A549 (cell line): ENCODE results near the gene PSME3IP1. TPM values are rescaled to one million over a fixed set of nuclear protein-coding genes. Genes with fewer than 3 reads are reported as not detected.
A peak's percentile ranks its signal among the peaks of the same experiment; 100 is the strongest.

ENCODE experiments used
- ATAC-seq, 2 experiments: fragments of 200-7000 bp in 1 of 2; fragments of >200 bp in 1 of 2; cut with Nextera tagmentation in 1 of 2; cut with Tn5 transposase in 1 of 2; 3 replicates each; pipeline versions ENCODE4 v1.8.0 to v1.9.1; 2018 to 2020; ENCODE audit warnings: mild to moderate bottlenecking in 1 of 2, moderate library complexity in 1 of 2
- CTCF ChIA-PET: fragments of 300-600 bp; sonication (Branson Sonifier 250); formaldehyde crosslinking; extraction: SDS; loops from one replicate; lab custom pipeline; 2021; ENCODE audit warnings: antibody characterized with exemption, inconsistent platforms; lab: Yijun Ruan, JAX
- POLR2A ChIA-PET: fragments of 350-600 bp; formaldehyde crosslinking; extraction: SDS; loops from one replicate; lab custom pipeline; 2021; ENCODE audit warnings: antibody characterized with exemption, inconsistent platforms; lab: Yijun Ruan, JAX
- DNase-seq, 2 experiments: peaks; one replicate each; pipeline versions ENCODE4 v3.0.0 to v3.0.0-alpha.2; 2011 to 2016; ENCODE audit warnings: low read depth in 1 of 2, low spot score in 1 of 2
- FAIRE-seq: peaks from 2 replicates; lab custom pipeline; 2011; peaks lifted over from hg19 to GRCh38; lab: Jason Lieb, UNC
- H3K27ac ChIP-seq, 2 experiments: fragments of >200 bp; sonication (Bioruptor Twin); formaldehyde crosslinking; 3 replicates each; pipeline ENCODE4 v1.5.1; 2016 to 2017
- H3K4me1 ChIP-seq: fragments of >200 bp; sonication (Bioruptor Twin); formaldehyde crosslinking; 3 replicates; pipeline ENCODE4 v1.6.1; 2016
- H3K4me2 ChIP-seq: fragments of >200 bp; sonication (Bioruptor Twin); formaldehyde crosslinking; 3 replicates; pipeline ENCODE4 v1.6.1; 2016
- H3K4me3 ChIP-seq: fragments of >200 bp; sonication (Bioruptor Twin); formaldehyde crosslinking; 3 replicates; pipeline ENCODE4 v1.5.1; 2016
- H3K9me3 ChIP-seq: fragments of >200 bp; sonication (Bioruptor Twin); formaldehyde crosslinking; 3 replicates; pipeline ENCODE4 v1.6.1; 2016
- CEBPB ChIP-seq, 2 experiments: fragments of >200 bp in 1 of 2; sonication (Bioruptor Twin) in 1 of 2; formaldehyde crosslinking in 1 of 2; IDR thresholded peaks; 2 replicates each; pipeline ENCODE4 v1.6.1; 2012 to 2016
- ESRRA ChIP-seq: fragments of 150-350 bp; IDR thresholded peaks from 2 replicates; pipeline ENCODE4 v1.6.1; 2014; ENCODE audit warnings: mild to moderate bottlenecking, low read length, borderline replicate concordance
- FOXS1 ChIP-seq: fragments of 250-450 bp; sonication (Bioruptor Pico); IDR thresholded peaks from 2 replicates; pipeline ENCODE4 v1.5.0; 2020; ENCODE audit warnings: mild to moderate bottlenecking, moderate library complexity
- HEYL ChIP-seq: fragments of 250-450 bp; sonication (Bioruptor Pico); IDR thresholded peaks from 2 replicates; pipeline ENCODE4 v1.8.0; 2021; ENCODE audit warnings: mild to moderate bottlenecking, moderate library complexity
- JUNB ChIP-seq: fragments of >200 bp; sonication (Bioruptor Twin); formaldehyde crosslinking; IDR thresholded peaks from 2 replicates; pipeline ENCODE4 v1.6.1; 2016
- MAFK ChIP-seq: fragments of 450-650 bp; IDR thresholded peaks from 2 replicates; pipeline ENCODE4 v1.6.1; 2014; ENCODE audit not compliant: partially characterized antibody
- NFE2L2 ChIP-seq: fragments of 150-350 bp; conservative IDR thresholded peaks from 2 replicates; pipeline ENCODE4 v1.6.1; 2014; ENCODE audit warnings: low read length
- POLR2A ChIP-seq: IDR thresholded peaks from 2 replicates; pipeline ENCODE4 v1.6.1; 2012; ENCODE audit warnings: mild to moderate bottlenecking, low read length
- RAD21 ChIP-seq, 2 experiments: fragments of >200 bp in 1 of 2; sonication (Bioruptor Twin) in 1 of 2; formaldehyde crosslinking in 1 of 2; IDR thresholded peaks in 1 of 2; conservative IDR thresholded peaks in 1 of 2; 2 replicates in 1 of 2; 3 replicates in 1 of 2; pipeline ENCODE4 v1.6.1; 2012 to 2018; ENCODE audit warnings: inconsistent platforms in 1 of 2
- RARB ChIP-seq: fragments of 250-450 bp; sonication (Bioruptor Pico); IDR thresholded peaks from 2 replicates; pipeline ENCODE4 v1.8.0; 2021; ENCODE audit warnings: mild to moderate bottlenecking, moderate library complexity
- RCOR1 ChIP-seq: fragments of 150-350 bp; IDR thresholded peaks from 2 replicates; pipeline ENCODE4 v1.6.1; 2014; ENCODE audit warnings: antibody characterized with exemption, low read length, low read depth
- RNF2 ChIP-seq: fragments of 200-600 bp; sonication (generic); IDR thresholded peaks from 2 replicates; pipeline ENCODE4 v1.6.1; 2016; ENCODE audit warnings: low read depth, mild to moderate bottlenecking, antibody characterized with exemption, moderate library complexity, borderline replicate concordance
- SMC3 ChIP-seq: fragments of >200 bp; sonication (Bioruptor Twin); formaldehyde crosslinking; IDR thresholded peaks from 3 replicates; pipeline ENCODE4 v1.6.1; 2018; ENCODE audit warnings: inconsistent platforms
- ZC3H11A ChIP-seq: fragments of 450-650 bp; IDR thresholded peaks from 2 replicates; pipeline ENCODE4 v1.6.1; 2014; ENCODE audit warnings: antibody characterized with exemption, mild to moderate bottlenecking
- ZFP36 ChIP-seq: fragments of 450-650 bp; IDR thresholded peaks from 2 replicates; pipeline ENCODE4 v1.6.1; 2014; ENCODE audit warnings: borderline replicate concordance; ENCODE audit not compliant: partially characterized antibody
- WGBS: methylation state at CpG from one replicate; pipeline ENCODE4 v1.1.6; 2017; ENCODE audit errors: missing lambda C conversion rate; 5-methylcytosine and 5-hydroxymethylcytosine counted together
- polyA plus RNA-seq, 4 experiments: library from polyadenylated mRNA; depleted of rRNA in 3 of 4; stranded (reverse); fragments of >200 nt; fragmentation: RNase III in 1 of 4; extraction: RNeasy Plus Mini Kit Qiagen cat#74134 plus additional on column Dnase treatment in 1 of 4; gene quantifications; 2 replicates in 3 of 4; 3 replicates in 1 of 4; pipeline ENCODE4 v1.2.3, GENCODE V29; 2011 to 2017
- TF ChIP-seq, protein P1 (sequence below): fragments of 150-350 bp; IDR thresholded peaks from 2 replicates; pipeline ENCODE4 v1.6.1; 2014; ENCODE audit warnings: low read depth, mild to moderate bottlenecking, low read length
- TF ChIP-seq, protein P2 (sequence below): fragments of 450-650 bp; IDR thresholded peaks from 2 replicates; pipeline ENCODE4 v1.6.1; 2014; ENCODE audit warnings: antibody characterized with exemption
- TF ChIP-seq, protein P3 (sequence below): fragments of 200-600 bp; sonication (generic); IDR thresholded peaks from 2 replicates; pipeline ENCODE4 v1.6.1; 2016; ENCODE audit warnings: antibody characterized with exemption, mild to moderate bottlenecking, moderate library complexity
- TF ChIP-seq, protein P4 (sequence below): fragments of 250-450 bp; sonication (Bioruptor Pico); IDR thresholded peaks from 2 replicates; pipeline ENCODE4 v1.5.0; 2021; ENCODE audit warnings: mild to moderate bottlenecking, moderate library complexity, borderline replicate concordance

Gene PSME3IP1
- polyA plus RNA-seq, 2 of the 4 experiments (the other 2 are of a cell fraction), result 155 to 159 TPM

DNA sequence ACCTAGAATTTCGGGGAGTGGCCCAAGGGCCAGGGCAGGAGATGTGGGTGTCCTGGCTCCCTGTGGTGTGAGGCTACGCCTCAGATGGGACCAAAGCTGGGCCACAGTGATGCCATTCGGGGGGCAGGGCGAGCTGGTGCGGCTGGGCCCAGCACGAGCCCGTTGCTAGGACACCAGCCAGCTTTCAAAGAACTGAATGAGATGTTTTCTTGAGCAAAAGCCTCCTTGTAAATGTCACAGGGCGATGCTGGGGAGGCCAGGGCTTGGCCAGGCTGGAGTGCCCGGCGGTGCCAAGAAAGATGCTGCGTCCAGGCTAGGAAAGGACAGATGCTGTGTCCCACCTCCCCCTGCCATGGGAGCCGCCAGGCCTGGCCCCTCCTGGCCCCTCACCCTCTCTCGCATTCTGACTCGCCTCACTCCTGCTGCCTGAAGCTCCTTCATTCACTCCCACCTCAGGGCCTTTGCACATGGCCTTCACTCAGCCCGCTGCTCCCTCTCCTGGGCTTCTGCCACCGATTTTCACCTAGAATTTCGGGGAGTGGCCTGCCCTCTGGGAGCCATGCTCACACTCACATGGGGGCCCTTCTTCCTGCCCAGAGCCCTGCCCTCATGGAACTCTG lies 54.4 kb downstream of the PSME3IP1 start:
- POLR2A ChIA-PET, result no interaction called here
- DNase-seq, result no peak
- CTCF ChIA-PET, result interaction anchor here (1.3 kb wide), 1 partner anchor 59 kb away, joined by 3 read pairs; no protein-coding TSS in a partner anchor
- TF ChIP-seq POLR2A (no peak), ZFP36 (no peak), HEYL (CRISPR knock-in tag) (no peak), RNF2 (no peak), JUNB (no peak), NFE2L2 (no peak), RCOR1 (no peak), MAFK (no peak), RARB (CRISPR knock-in tag) (no peak), RAD21 (conservative IDR thresholded peaks at IDR 0.05 in 1 of 2, IDR thresholded peaks at IDR 0.05 in 1 of 2) (no peak), SMC3 (no peak), ZC3H11A (no peak), FOXS1 (CRISPR knock-in tag) (no peak)
- TF ChIP-seq, protein P1, sequence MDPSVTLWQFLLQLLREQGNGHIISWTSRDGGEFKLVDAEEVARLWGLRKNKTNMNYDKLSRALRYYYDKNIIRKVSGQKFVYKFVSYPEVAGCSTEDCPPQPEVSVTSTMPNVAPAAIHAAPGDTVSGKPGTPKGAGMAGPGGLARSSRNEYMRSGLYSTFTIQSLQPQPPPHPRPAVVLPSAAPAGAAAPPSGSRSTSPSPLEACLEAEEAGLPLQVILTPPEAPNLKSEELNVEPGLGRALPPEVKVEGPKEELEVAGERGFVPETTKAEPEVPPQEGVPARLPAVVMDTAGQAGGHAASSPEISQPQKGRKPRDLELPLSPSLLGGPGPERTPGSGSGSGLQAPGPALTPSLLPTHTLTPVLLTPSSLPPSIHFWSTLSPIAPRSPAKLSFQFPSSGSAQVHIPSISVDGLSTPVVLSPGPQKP, result no peak
- Histone ChIP-seq H3K4me3 (no peak overlapping the region), H3K27ac (no peak overlapping the region), H3K9me3 (no peaks in the 10 kb centered on the region), H3K4me1 (no peaks in the 10 kb centered on the region), H3K4me2 (no peak overlapping the region)
- WGBS, result 77% methylated on average over 12 of the region's 17 CpGs
- ATAC-seq, result peak in 1 of 2 experiments; percentile 16; a peak in 2 of 6 replicates
- FAIRE-seq, result no peak

DNA sequence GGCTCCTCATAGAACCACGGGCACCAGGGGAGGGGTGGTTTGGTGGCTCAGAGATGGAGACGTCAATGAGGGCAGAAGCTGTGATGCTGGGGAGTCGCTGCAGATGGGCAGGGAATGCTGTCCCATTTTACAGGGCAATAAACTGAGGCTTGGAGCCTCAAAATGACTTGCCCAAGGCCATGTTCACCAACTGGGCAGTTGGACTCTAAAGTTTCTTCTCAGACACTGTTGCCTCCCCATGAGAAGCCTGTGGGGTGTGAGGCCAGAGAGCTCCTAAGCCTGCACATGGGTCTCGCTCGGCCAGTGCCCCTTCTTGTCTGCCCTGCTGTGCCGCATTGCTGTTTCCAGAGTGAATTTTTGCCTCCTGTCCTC lies 54.9 kb downstream of the PSME3IP1 start:
- no peak overlapping the region for H3K27ac ChIP-seq
- H3K4me1 ChIP-seq, result no peaks in the 10 kb centered on the region
- CTCF ChIA-PET, result interaction anchor here (1.3 kb wide), 1 partner anchor 58 kb away, joined by 3 read pairs; no protein-coding TSS in a partner anchor
- TF ChIP-seq, protein P2, sequence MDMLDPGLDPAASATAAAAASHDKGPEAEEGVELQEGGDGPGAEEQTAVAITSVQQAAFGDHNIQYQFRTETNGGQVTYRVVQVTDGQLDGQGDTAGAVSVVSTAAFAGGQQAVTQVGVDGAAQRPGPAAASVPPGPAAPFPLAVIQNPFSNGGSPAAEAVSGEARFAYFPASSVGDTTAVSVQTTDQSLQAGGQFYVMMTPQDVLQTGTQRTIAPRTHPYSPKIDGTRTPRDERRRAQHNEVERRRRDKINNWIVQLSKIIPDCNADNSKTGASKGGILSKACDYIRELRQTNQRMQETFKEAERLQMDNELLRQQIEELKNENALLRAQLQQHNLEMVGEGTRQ, result no peak
- TF ChIP-seq CEBPB (IDR thresholded peaks at IDR 0.05), result no peak
- TF ChIP-seq MAFK, result no peak
- TF ChIP-seq, protein P3, sequence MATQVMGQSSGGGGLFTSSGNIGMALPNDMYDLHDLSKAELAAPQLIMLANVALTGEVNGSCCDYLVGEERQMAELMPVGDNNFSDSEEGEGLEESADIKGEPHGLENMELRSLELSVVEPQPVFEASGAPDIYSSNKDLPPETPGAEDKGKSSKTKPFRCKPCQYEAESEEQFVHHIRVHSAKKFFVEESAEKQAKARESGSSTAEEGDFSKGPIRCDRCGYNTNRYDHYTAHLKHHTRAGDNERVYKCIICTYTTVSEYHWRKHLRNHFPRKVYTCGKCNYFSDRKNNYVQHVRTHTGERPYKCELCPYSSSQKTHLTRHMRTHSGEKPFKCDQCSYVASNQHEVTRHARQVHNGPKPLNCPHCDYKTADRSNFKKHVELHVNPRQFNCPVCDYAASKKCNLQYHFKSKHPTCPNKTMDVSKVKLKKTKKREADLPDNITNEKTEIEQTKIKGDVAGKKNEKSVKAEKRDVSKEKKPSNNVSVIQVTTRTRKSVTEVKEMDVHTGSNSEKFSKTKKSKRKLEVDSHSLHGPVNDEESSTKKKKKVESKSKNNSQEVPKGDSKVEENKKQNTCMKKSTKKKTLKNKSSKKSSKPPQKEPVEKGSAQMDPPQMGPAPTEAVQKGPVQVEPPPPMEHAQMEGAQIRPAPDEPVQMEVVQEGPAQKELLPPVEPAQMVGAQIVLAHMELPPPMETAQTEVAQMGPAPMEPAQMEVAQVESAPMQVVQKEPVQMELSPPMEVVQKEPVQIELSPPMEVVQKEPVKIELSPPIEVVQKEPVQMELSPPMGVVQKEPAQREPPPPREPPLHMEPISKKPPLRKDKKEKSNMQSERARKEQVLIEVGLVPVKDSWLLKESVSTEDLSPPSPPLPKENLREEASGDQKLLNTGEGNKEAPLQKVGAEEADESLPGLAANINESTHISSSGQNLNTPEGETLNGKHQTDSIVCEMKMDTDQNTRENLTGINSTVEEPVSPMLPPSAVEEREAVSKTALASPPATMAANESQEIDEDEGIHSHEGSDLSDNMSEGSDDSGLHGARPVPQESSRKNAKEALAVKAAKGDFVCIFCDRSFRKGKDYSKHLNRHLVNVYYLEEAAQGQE, result no peak
- TF ChIP-seq RARB (CRISPR knock-in tag), result no peak
- TF ChIP-seq, protein P4, sequence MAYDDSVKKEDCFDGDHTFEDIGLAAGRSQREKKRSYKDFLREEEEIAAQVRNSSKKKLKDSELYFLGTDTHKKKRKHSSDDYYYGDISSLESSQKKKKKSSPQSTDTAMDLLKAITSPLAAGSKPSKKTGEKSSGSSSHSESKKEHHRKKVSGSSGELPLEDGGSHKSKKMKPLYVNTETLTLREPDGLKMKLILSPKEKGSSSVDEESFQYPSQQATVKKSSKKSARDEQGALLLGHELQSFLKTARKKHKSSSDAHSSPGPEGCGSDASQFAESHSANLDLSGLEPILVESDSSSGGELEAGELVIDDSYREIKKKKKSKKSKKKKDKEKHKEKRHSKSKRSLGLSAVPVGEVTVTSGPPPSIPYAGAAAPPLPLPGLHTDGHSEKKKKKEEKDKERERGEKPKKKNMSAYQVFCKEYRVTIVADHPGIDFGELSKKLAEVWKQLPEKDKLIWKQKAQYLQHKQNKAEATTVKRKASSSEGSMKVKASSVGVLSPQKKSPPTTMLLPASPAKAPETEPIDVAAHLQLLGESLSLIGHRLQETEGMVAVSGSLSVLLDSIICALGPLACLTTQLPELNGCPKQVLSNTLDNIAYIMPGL (CRISPR knock-in tag), result no peak
- no peak for TF ChIP-seq RCOR1
- TF ChIP-seq ESRRA, result no peak
- POLR2A ChIA-PET, result no interaction called here
- WGBS, result 90% methylated on average over 6 of the region's 6 CpGs
- no peaks in the 10 kb centered on the region for H3K9me3 ChIP-seq
- H3K4me2 ChIP-seq, result no peak overlapping the region
- H3K4me3 ChIP-seq, result no peak overlapping the region
- no peak for ATAC-seq
- DNase-seq, result no peak
- FAIRE-seq, result no peak
